ENCODE data around the gene FASN.

DNA sequence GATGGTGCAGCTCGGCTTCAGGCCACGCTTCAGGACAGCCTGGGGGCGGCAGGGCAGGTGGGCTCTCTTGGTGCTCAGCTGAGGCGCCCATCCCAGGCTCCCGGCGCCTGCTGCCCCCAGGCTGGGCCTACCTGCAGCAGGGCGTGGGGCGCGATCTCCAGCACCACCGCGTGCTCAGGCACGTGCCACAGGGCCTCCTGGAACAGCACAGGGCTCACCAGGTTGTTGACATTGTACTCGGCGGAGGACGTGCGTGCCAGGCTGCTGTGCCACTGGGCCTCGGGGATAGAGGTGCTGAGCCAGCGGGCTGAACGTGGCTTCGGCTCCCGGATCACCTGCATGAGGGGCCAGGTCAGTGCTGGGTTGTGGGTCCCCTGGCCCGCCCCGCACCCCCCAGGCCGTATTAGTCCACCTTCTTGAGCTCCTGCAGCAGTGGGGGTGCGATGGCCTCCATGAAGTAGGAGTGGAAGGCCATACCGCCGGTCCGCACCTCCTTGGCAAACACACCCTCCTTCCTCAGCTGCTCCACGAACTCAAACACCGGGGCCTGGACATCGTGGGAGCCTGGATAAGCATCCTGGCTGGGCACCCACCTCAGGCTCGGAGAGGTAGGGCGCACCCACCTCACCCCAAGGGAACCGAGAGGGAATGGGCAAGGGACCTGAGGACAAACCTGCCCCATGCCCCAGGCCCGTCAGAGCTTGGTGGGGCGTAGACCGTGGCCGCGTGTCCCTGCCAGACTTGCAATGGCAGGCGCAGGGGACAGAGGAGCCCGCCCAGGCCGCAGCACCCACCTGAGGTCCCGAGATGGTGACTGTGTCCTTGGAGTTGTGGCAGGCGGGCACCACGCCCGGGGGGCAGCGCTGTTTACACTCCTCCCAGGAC lies 9.0 kb downstream of the FASN start:
- TF ChIP-seq EZH2 (IDR thresholded peaks at IDR 0.05) (no peak), POLR2AphosphoS5 (IDR thresholded peaks at IDR 0.05; ENCODE audit: borderline replicate concordance, low read depth, low read length) (no peak)
